K562 (cell line): ENCODE data around the gene NDUFAF8. TPM values are rescaled to one million over a fixed set of nuclear protein-coding genes. Genes with fewer than 3 reads are reported as not detected.

ENCODE experiments used
- CHD2 ChIP-seq: IDR thresholded peaks from 2 replicates; pipeline ENCODE4 v1.6.1; 2011; ENCODE audit warnings: low read depth, low read length
- MGA ChIP-seq: fragments of 450-650 bp; IDR thresholded peaks from 2 replicates; pipeline ENCODE4 v1.6.1; 2016; ENCODE audit warnings: mild to moderate bottlenecking, moderate library complexity
- ZFX ChIP-seq: sonication (generic); formaldehyde crosslinking; IDR thresholded peaks from 2 replicates; pipeline ENCODE4 v1.8.0; 2022; ENCODE audit warnings: mild to moderate bottlenecking, missing genetic modification reagents, moderate library complexity
- polyA plus RNA-seq, 8 experiments: library from polyadenylated mRNA; depleted of rRNA in 4 of 8; stranded (reverse) in 5 of 8; unstranded in 3 of 8; fragments of >200 nt; fragmentation: Nextera tagmentation in 2 of 8; fragmentation: Illumina TruSeq in 1 of 8; extraction: Ambion mirVana in 2 of 8; extraction: Trizol in 1 of 8; gene quantifications; 2 replicates each; pipeline versions ENCODE4 v1.2.1 to v1.2.3, GENCODE V29; 2011 to 2014; ENCODE audit warnings: inconsistent platforms in 1 of 8, missing spikeins in 1 of 8
- total RNA-seq, 7 experiments: library from RNA; depleted of rRNA in 6 of 7; stranded (reverse); fragments of >200 nt in 6 of 7; fragmentation: Illumina TruSeq in 2 of 7; extraction: Trizol in 2 of 7; gene quantifications; 2 replicates each; pipeline versions ENCODE4 v1.2.1 to v1.2.3, GENCODE V29; 2011 to 2021; ENCODE audit warnings: low replicate concordance in 1 of 7

Gene NDUFAF8
- total and polyA plus RNA-seq, 9 of the 15 experiments (the other 6 are each of a cell fraction or from before 2014, with no cell fraction given) = 13.5 to 144 (median 90.0) TPM

- TF ChIP-seq MGA (no peak), ZFX (CRISPR knock-in tag) (peak; percentile 68), CHD2 (peak; percentile 55)
Measured at GRCh38 chr17:81261582-81262336, 22.6 kb downstream of the NDUFAF8 start (continued).
